ENCODE data around the gene ARHGAP10.

The ARHGAP10 gene

GRCh38 chr4:147813109-147813773 is 81.4 kb downstream of the ARHGAP10 start:
- no peak overlapping the region for H3K27ac ChIP-seq
- TF ChIP-seq CTCF (conservative IDR thresholded peaks at IDR 0.05): no peak

- TF ChIP-seq CTCF (conservative IDR thresholded peaks at IDR 0.05): no peak
- H3K27ac ChIP-seq: no peak overlapping the region
Measured at GRCh38 chr4:147813973-147814372, 82.1 kb downstream of the ARHGAP10 start.

GRCh38 chr4:147814376-147814775 is 82.5 kb downstream of the ARHGAP10 start:
- TF ChIP-seq CTCF (conservative IDR thresholded peaks at IDR 0.05): no peak
- H3K27ac ChIP-seq: no peak overlapping the region

GRCh38 chr4:147815741-147816140 is 83.9 kb downstream of the ARHGAP10 start:
- no peak overlapping the region for H3K27ac ChIP-seq
- TF ChIP-seq CTCF (conservative IDR thresholded peaks at IDR 0.05): no peak

GRCh38 chr4:147816382-147817254 is 84.7 kb downstream of the ARHGAP10 start:
- TF ChIP-seq CTCF (conservative IDR thresholded peaks at IDR 0.05): no peak

GRCh38 chr4:147820975-147821374 is 89.1 kb downstream of the ARHGAP10 start:
- H3K27ac ChIP-seq: no peak overlapping the region
- TF ChIP-seq CTCF (conservative IDR thresholded peaks at IDR 0.05): no peak

More at GRCh38 chr4:147816382-147817254, 84.7 kb downstream of the ARHGAP10 start:
- H3K27ac ChIP-seq: no peak overlapping the region

GRCh38 chr4:147821555-147821954 is 89.7 kb downstream of the ARHGAP10 start:
- peak overlapping the region; percentile 30; the same call in 1 of the 2 replicates for H3K27ac ChIP-seq
- TF ChIP-seq CTCF (conservative IDR thresholded peaks at IDR 0.05): no peak

Measured in VCaP (cell line).